ENCODE data around the gene ANAPC16.
A peak's percentile ranks its signal among the peaks of the same experiment; 100 is the strongest.
"Not testable (repeated sequence)": the region's sequence is repeated elsewhere in the genome, so short reads cannot be mapped to it uniquely, and the experiment has no call there.

ANAPC16 gene

DNA sequence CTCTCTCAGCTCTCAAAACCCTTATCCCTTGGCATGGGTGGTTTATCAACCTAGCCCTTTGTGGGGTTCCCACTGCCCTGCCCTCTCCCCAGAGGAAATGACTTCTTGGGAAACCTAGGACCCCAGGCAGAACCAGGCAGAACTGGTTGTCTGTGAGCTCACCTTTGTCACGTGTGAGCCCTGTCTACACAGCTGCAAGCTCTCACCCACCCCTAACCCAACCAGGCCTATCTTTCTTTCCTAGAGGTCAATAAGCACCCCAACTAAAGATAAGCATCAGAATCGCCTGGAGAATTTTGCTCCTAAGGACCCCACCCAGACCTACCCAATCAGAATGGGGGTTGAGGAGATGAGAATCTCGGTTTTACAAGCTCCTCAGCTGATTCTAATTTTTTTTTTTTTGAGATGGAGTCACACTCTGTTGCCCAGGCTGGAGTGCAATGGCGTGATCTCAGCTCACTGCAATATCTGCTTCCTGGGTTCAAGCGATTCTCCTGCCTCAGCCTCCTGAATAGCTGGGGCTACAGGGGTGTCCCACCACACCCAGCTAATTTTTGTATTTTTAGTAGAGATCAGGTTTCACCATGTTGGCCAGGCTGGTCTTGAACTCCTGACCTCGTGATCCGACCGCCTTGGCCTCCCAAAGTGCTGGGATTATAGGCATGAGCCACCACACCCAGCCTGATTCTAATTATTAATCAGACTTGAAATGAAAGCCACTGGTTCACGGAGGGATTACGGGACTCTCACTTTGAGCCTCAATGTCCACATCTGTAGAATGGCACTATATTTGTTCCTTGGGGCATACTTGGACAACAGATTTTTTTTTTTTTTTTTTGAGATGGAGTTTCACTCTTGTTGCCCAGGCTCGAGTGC lies 50.4 kb downstream of the ANAPC16 start:
- DNase-seq, result no peak

DNA sequence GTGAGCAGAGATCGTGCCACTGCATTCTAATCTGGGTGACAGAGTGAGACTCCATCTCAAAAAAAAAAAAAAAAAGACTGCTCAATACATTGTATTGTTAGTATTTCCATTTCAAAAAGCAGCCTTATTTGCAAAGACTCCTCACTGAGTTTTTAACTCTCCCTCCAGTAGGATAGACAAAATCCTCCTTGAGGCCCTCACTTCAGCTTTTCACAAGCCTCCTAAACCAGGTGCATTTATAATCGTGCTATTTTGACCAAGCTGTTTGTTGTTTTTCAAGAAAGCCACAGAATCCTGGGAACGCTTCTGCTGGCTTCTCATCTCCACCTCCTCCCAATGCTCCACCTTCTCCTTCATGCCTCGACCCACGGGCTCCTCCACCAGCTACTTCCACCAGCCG lies 51.6 kb downstream of the ANAPC16 start:
- DNase-seq, result no peak

DNA sequence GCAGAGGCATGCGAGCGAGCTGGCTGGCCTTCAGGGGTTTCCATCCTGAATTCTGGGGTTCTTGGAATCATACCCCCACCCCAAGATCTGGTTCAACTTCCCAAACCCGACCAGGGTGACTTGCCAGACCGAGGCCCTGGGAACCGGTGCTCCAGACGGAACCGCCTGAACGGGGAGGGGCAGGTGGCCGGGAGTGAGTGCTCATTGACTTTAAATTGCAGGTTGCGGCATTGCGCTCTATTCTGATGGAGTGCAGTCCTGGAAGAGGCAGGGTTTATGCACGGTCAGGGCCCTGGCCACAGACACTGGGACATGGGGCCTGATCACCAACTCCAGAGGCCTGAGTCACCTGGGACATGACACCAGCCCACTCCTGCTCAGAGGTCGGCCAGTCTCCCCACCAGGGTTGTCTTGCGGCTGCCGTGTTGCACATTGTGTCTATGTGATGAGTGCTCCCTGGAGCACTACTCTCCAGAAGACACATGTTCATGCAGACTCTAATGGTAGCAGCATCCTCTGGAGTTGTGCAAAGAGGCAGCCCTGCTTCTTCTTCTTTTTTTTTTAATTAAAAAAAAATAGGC lies 52.1 kb downstream of the ANAPC16 start:
- no peak for DNase-seq

DNA sequence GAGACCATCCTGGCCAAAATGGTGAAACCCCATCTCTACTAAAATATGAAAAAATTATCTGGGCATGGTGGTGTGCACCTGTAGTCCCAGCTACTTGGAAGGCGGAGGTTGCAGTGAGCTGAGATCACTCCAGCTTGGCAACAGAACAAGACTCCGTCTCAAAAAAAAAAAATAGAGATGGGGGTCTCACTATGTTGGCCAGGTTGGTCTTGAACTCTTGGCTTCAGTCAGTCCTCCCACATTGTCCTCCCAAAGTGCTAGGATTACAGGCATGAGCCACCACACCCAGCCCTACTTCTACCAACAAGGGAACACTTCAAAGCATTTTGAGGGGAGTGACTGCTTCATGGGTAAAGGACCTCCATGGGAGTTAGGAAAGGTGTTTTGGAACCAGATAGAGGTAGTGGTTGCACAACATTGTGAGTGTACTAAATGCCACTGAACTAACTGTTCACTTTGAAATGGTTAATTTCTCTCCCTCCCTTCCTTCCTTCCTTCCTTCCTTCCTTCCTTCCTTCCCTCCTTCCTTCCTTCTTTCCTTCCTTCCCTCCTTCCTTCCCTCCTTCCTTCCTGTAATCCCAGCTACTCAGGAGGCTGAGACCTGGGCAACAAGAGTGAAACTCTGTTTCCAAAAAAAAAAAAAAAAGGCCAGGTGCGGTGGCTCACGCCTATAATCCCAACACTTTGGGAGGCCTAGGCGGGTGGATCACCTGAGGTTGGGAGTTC lies 52.8 kb downstream of the ANAPC16 start:
- DNase-seq, result not testable (repeated sequence)

DNA sequence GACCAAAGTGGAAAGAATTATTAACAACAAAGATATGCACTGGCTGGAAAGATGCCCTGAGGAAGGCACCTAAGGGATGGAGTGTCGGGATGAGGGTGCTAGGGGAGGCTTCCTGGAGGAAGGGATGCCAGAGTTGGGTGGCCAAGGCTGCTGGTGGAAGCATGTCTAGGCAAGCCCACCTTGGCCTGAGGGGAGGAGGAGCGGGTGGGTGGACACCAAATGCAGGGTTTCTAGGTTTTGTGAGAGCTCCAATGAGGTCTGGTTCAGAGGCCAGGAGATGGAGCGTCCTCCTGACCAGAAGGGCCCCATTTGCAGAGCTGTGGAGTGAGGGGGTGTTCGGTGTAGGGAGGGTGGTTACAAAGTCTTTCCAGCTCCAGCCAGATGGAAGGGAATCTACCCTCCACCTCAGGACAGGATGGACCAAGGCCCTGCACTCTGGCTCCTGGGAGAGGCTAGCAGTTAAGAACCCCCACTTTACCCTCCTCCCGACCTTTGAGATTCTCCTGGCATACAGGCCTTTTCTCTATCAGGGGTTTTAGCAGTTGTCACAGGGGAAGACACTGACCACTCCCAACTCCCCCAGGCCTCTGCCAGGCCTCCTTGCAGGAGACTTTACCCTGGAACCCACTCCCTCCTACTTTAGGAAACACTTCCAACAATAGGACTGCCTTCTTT lies 54.9 kb downstream of the ANAPC16 start:
- no peak for DNase-seq

DNA sequence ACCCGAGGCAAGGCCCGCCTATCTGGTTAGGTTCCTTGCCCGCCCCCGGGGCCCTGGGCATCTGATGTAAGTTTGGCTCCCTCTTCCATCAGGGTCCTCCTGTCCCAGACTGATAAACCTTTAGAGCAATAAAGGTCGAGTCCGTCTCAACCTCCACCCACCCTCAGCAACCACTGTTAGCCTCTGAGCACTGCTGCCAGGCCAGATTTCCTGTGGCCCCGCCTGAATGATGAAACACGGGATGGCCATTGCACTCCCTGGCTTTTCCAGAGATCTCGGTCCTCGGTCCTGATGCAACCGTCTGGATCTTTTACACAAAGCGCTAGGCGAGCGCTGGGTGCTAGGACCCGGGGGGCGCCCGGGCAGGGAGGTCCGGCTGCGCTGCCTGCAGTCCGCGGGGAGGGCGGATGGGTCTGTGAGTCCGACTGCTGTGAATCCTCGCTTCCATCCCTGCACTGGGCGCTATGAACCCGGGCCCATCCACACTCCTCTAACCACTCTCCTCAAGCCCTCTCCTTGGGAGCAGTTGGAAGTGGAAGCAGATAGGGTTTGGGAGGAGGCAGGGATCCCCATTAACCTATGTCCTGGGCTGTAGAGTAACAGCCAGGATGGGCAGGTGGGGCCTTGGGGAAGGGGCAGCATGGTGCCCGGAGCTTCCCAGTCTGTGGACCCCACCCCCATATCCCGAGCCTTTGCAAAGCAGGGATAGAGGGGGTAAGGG lies 57.0 kb downstream of the ANAPC16 start:
- peak; percentile 99 for DNase-seq

DNA sequence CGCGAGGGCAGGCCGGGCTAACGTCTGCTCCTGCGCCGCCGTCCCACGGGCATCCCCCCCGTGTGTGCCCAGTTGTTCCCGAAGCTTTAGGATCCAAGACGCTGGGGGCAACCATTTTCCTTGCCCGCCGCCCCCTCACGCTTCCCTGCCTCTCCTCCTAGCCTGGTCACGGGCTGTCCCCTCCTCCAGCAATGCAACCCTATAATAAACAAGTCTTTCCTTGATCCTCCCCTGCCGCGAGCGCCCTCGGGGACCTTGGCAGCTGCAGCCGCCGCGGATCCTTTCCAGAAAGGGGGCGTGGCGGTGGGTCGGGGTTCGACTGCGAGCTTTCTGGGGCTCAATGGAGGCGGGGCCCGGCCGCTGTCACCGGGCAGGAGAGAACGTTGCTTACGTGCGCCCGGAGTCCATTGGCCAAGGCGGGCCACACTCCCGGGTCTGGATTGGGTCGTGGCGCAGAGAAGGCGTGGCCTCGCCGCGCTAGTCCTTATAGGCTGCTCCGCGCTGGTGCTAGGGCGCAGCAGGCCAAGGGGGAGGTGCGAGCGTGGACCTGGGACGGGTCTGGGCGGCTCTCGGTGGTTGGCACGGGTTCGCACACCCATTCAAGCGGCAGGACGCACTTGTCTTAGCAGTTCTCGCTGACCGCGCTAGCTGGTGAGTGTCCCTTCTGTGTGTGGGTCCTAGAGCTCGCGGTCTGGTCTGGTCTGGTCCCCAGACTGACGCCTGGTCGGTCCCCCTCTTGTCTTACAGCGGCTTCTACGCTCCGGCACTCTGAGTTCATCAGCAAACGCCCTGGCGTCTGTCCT lies 57.8 kb downstream of the ANAPC16 start, which contains the start of gene DDIT4:
Gene DDIT4, plus strand, starts transcription at position 515 of the 803 bp plus-strand sequence. CDS start 293 bp downstream, outside the sequence.
- peak; percentile 100 for DNase-seq

DNA sequence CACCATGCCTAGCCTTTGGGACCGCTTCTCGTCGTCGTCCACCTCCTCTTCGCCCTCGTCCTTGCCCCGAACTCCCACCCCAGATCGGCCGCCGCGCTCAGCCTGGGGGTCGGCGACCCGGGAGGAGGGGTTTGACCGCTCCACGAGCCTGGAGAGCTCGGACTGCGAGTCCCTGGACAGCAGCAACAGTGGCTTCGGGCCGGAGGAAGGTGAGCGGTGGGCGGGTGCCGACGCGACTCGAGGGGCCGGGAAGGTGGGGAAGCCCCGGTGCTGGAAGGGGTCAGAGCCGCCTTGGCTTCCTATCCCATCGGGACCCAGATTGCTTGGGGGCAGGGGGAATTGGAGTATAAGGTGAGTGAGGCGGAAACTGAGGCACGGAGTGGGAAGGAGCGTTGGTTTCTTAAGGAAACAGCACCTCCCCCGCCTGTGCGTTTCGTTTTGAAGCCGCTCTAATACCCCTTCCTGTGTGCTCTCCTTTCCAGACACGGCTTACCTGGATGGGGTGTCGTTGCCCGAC lies 58.5 kb downstream of the ANAPC16 start:
- DNase-seq, result no peak

DNA sequence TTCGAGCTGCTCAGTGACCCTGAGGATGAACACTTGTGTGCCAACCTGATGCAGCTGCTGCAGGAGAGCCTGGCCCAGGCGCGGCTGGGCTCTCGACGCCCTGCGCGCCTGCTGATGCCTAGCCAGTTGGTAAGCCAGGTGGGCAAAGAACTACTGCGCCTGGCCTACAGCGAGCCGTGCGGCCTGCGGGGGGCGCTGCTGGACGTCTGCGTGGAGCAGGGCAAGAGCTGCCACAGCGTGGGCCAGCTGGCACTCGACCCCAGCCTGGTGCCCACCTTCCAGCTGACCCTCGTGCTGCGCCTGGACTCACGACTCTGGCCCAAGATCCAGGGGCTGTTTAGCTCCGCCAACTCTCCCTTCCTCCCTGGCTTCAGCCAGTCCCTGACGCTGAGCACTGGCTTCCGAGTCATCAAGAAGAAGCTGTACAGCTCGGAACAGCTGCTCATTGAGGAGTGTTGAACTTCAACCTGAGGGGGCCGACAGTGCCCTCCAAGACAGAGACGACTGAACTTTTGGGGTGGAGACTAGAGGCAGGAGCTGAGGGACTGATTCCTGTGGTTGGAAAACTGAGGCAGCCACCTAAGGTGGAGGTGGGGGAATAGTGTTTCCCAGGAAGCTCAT lies 59.0 kb downstream of the ANAPC16 start:
- DNase-seq, result peak; percentile 50

DNA sequence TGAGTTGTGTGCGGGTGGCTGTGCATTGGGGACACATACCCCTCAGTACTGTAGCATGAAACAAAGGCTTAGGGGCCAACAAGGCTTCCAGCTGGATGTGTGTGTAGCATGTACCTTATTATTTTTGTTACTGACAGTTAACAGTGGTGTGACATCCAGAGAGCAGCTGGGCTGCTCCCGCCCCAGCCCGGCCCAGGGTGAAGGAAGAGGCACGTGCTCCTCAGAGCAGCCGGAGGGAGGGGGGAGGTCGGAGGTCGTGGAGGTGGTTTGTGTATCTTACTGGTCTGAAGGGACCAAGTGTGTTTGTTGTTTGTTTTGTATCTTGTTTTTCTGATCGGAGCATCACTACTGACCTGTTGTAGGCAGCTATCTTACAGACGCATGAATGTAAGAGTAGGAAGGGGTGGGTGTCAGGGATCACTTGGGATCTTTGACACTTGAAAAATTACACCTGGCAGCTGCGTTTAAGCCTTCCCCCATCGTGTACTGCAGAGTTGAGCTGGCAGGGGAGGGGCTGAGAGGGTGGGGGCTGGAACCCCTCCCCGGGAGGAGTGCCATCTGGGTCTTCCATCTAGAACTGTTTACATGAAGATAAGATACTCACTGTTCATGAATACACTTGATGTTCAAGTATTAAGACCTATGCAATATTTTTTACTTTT lies 59.7 kb downstream of the ANAPC16 start:
- no peak for DNase-seq

DNA sequence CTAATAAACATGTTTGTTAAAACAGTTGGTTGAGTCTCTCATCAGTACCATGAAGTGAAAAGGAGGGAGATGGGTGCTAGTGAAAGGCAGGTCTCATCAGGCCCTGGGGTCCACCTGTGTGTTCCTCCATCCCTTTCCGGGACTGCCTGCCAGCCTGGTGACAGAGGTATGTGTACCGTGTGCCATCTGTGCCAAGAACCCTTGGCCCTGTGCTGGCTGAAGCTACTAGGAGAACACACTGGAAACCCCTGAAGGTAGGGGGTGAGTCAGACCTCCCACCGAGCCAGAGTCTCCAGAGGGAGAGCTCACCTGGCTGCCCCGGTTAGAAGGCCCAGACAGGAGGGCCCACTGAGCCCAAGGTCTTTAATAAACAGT lies 60.2 kb downstream of the ANAPC16 start:
- DNase-seq, result peak; percentile 34

DNA sequence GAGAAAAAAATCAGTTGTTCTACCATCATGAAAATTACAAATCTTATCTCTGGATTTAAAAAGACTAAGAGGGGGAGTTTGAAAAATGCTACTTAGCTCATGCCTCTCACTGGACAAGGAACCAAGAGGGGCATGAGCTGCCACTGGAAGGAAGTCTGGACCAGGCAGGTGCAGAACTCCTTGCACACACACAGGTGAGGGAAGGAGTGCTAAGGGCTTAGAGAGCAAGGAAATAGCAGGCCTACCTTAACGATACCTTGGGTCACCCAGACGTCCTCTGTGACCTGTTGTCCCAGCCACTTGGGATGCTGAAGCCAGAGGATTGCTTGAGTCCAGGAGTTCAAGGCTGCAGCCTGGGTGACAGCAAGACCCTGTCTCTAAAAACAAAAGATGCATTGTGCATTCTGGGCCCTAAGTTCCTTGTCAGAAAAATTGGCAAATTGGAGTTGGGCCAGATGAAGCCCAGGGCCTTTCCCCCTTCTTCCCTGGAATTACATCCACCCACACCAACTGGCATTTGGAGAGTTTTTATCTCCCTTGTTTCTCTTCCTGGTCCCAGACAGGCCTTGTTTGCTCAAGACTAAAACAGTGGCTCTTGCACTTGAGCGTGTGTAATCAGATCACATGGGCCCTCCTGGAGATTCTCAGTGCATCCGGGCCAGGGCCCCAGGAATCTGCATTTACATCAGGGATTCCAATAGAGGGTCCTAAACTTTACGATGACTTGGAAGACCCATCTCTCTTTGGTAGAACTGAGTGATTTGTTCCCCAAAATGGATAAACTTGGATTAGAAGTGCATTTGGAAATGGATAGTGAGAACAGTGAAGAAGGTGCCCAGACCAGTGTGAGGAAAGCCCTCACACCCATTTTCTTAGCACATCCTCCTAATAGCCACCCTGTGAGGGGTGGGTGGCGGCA lies 60.9 kb downstream of the ANAPC16 start:
- peak; percentile 80 for DNase-seq

DNA sequence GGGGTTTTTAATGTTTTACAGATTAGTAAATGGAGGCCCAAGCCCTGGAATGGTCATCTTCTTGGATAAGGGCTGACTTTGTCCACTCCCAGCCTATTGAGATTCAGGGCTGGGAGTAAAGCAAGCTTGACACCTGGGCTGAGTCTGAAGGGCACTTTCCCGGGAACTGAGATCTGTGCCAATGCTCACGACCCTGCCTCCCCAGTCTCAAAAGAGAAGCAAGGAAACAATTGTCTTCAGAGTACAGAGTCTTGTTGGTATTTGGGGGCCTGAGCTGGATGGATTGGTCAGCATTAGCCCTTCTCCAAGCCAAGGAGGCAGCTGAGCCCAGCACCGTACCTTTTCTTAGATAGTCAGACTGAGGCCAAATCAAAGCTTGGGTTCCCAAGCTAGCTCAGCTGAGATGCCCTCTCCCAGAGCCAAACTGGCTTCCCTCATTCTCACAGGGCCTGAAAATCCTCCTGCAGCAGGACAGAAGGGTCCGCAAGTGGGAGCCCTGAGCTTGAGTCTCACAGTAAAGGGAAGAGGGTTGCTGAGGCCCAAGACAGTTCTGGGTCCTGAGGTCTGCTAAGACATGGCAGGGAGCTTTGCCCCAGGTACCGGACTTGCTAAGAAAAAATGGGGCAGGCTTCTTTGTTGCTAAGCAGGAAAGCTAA lies 61.7 kb downstream of the ANAPC16 start:
- peak; percentile 57 for DNase-seq

DNA sequence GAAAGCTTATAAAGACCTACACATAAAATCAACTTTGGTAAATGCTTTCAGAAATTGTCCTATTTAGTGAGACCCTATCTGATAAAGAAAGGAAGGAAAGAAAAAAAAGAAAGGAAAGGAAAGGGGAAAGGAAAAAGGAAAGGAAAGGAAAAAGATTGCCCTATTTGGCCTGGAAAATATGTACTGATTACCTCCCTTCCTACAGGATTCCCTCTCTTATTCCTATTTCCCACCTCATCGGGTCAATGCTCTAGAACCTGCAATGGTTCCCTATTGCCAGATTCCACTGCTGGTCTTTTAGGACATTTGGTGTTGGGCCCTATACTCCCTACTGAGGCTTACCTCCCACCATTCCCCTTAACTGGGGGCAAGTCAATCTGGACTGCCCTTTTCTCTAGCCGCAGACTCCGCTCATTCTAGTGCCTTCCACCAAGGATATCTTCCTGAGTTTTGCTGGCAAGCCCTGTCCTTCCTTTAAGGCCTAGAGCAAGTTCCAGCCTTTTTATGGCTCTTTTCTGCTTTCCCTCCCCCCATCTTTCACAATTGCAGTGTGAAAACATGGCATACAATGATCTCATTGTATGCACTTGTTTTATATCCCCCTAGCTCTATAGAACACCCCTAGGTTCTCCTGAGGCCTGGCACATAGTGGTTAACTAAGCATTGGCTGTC lies 62.3 kb downstream of the ANAPC16 start:
- peak; percentile 28 for DNase-seq

DNA sequence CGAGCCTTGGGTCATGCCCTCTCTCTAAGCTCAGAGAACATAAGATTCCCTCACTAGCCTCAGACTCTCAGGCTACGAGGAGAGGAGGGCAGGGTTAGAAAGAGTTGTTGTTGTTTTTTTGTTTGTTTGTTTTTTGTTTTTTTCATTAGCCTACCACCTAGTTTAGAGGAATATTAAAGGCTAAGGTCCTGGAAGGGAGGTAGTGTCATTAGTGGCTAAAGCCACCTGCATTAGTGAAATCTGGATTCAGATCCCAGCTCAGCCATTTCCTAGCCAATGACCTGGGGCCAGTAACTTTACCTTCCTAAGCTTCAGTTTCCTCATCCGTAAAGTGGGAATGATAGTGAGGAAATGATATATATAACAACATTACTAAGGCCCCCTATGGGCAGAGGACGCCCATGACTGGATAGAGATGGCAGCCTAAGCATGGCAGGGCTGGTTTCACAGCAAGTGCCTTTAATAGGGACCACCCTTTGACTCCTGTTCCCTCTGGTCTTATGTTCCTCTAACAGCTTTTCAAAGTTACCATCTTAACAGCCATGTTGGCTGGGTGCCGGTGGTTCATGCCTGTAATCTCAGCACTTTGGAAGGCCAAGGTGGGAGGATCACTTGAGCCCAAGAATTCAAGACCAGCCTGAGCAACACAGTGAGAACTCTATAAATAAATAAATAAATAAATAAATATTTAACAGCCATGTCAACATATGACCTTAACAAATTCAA lies 63.0 kb downstream of the ANAPC16 start:
- DNase-seq, result no peak

DNA sequence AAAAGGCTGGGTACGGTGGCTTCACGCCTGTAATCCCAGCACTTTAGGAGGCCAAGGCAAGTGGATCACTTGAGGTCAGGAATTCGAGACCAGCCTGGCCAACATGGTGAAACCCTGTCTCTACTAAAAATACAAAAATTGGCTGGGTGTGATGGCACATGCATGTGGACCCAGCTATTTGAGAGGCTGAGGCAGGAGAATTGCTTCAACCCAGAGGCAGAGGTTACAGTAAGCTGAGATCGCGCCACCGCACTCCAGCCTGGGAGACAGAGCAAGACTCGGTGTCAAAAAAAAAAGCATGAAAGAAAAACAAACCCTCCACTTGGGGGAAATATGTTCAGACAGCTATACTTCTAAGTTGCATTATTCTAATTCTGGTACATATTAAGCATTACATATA lies 63.8 kb downstream of the ANAPC16 start:
- DNase-seq, result not testable (repeated sequence)

DNA sequence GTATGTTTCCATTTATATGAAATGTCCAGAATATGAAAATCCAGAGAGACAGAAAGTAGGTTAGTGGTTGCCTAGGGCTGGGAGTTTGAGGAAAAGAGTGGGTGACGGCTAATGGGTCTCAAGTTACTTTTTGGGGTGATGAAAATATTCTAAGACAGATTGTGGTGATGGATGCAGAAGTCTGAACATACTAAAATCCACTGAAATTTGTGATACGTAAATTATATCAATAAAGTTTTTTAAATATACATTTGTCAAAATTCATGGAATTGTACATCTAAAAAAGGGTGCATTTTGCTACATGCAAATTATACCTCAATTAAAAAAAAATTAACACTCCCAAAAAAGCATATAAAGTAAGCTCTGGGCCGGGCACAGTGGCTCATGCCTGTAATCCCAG lies 67.3 kb downstream of the ANAPC16 start:
- no peak for DNase-seq
